Activated naive CD4-positive, alpha-beta T cell treated with anti-CD3 and anti-CD28 coated beads, Interleukin-2, amount 10 ng/mL, durations not matched to agents 5 hours and 36 hours (primary cell): ENCODE results near the gene TGFA. TPM values are rescaled to one million over a fixed set of nuclear protein-coding genes. Genes with fewer than 3 reads are reported as not detected.

ENCODE experiments used
- total RNA-seq, 2 experiments: library from RNA; stranded (reverse); gene quantifications; one replicate each; pipeline ENCODE4 v1.2.3, GENCODE V29; 2021

The TGFA gene
- not detected for total RNA-seq

DNA sequence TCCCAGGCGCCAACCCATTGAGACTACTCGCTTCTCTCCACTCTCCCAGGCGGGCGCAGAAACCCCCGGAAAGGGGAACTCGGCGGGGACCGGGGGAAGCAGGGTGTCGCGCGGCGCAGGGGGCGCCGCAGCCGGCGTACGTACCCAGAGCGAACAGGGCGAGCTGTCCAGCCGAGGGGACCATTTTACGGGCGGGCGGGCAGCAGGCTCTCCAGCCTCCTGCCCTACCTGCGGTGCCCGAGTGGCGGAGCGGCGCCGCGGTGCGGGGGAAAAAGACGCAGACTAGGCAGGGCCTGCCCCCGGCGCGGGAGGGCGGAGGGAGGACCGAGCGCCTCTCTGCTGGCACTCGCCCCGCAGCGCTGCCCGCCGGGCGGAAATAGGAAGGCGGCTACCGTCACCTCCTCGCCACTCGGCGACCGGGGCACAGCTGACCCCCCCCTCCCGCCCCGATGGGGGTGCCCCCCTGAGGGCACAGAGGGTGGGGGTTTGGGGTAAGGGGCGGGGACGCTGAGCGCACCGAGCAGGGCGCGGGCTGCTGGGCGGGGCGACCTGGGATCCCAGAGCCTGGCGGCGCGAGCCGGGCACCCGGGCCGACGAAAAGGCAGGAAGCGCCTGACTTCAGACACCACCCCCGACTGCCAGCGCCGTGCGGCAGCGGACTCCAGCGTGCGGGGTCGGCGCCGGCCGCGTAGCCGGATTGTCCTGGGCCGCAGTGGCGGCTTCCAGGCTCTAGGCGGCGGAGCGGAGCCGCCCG lies at the start of gene TGFA:
TGFA (minus strand) TSS at position 243 of the 754 bp plus-strand sequence; CDS start at position 184, 59 bp downstream.

Other genes with a start within 250 kb of the TGFA start
- gene ADD2, start 214.4 kb upstream of the TGFA start, total RNA-seq = 10 to 100 TPM; 18.6 to 18.8 TPM
- not detected for gene FIGLA, start 236.8 kb upstream of the TGFA start, total RNA-seq